Stimulated activated naive CD8-positive, alpha-beta T cell treated with anti-CD3 and anti-CD28 coated beads, Interleukin-15, amount 100 ng/mL, for 72 hours (primary cell): ENCODE measurements around the gene GPR132.
A peak's percentile ranks its signal among the peaks of the same experiment; 100 is the strongest.

ENCODE experiments used
- ATAC-seq: fragments of 150-1000 bp; cut with Tn5 transposase; 2 replicates; pipeline ENCODE4 v1.10.0; 2021; ENCODE audit warnings: mild to moderate bottlenecking, moderate library complexity
- DNase-seq, 2 donors: peaks; one replicate each; pipeline ENCODE4 v3.0.0; 2021 to 2022
- H3K27ac Mint-ChIP-seq, 2 donors: one replicate each; pipeline ENCODE4 v1.8.0; 2022; ENCODE audit warnings: mild to moderate bottlenecking in 2 of 2, mixed read lengths in 2 of 2, moderate library complexity in 2 of 2
- H3K27me3 Mint-ChIP-seq: one replicate; pipeline ENCODE4 v1.8.0; 2022; ENCODE audit warnings: mixed read lengths
- H3K4me1 Mint-ChIP-seq: one replicate; pipeline ENCODE4 v1.8.0; 2022; ENCODE audit warnings: mild to moderate bottlenecking, mixed read lengths
- H3K4me3 Mint-ChIP-seq, 2 donors: one replicate each; pipeline ENCODE4 v1.8.0; 2022; ENCODE audit warnings: mild to moderate bottlenecking in 2 of 2, mixed read lengths in 2 of 2, moderate library complexity in 1 of 2
- H3K9me3 Mint-ChIP-seq, 2 donors: one replicate each; pipeline ENCODE4 v1.8.0; 2022; ENCODE audit warnings: mixed read lengths in 2 of 2

The GPR132 gene

GRCh38 chr14:105005929-105006830, 59.0 kb downstream of the GPR132 start:
- H3K9me3 Mint-ChIP-seq: no peaks in the 10 kb centered on the region
- peaks cover 4% of the 10 kb centered on the region for H3K4me1 Mint-ChIP-seq
- no peaks in the 10 kb centered on the region for H3K27me3 Mint-ChIP-seq
- H3K27ac Mint-ChIP-seq: peak overlapping the region in 1 of 2 donors; percentile 63
- DNase-seq (no peak), ATAC-seq (peak; percentile 58)
- no peak overlapping the region for H3K4me3 Mint-ChIP-seq

- Mint-ChIP-seq H3K4me1 (peaks cover 4% of the 10 kb centered on the region), H3K27me3 (no peaks in the 10 kb centered on the region), H3K27ac (peak overlapping the region in 1 of 2 donors; percentile 63), H3K9me3 (no peaks in the 10 kb centered on the region), H3K4me3 (no peak overlapping the region)
- DNase-seq (no peak), ATAC-seq (peak; percentile 51)
These were observed 59.8 kb downstream of the GPR132 start for GRCh38 chr14:105005329-105005928.
